Measurements from ENCODE around the gene LRRC75A. TPM values are rescaled to one million over a fixed set of nuclear protein-coding genes. Genes with fewer than 3 reads are reported as not detected.

Gene LRRC75A
- total RNA-seq, 1 donor from 2014 or later, result 1.7 TPM

DNA sequence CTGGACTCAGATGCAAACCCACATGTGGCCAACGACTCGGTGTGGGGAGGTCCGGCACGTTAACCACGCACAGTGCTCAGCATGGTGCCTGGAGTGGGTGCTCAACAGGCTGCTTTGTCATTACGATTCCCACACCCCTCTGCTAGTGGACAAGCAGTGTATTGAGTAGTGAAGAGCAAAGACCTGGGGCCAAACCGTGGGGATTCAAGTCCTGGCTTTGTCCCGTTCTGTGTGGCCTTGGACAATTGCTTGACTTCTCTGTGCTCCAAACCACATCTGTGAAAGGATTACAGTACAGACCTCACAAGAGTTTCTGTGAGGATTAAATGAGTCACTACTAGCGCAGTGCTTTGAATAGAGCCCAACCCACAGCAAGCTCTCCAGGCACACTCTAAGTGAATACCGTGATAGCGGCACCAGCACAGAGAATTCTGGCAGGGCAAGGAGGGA, 42.8 kb downstream of the LRRC75A start:
- H3K9me3 ChIP-seq, result no peaks in the 10 kb centered on the region
- TF ChIP-seq, protein P1, sequence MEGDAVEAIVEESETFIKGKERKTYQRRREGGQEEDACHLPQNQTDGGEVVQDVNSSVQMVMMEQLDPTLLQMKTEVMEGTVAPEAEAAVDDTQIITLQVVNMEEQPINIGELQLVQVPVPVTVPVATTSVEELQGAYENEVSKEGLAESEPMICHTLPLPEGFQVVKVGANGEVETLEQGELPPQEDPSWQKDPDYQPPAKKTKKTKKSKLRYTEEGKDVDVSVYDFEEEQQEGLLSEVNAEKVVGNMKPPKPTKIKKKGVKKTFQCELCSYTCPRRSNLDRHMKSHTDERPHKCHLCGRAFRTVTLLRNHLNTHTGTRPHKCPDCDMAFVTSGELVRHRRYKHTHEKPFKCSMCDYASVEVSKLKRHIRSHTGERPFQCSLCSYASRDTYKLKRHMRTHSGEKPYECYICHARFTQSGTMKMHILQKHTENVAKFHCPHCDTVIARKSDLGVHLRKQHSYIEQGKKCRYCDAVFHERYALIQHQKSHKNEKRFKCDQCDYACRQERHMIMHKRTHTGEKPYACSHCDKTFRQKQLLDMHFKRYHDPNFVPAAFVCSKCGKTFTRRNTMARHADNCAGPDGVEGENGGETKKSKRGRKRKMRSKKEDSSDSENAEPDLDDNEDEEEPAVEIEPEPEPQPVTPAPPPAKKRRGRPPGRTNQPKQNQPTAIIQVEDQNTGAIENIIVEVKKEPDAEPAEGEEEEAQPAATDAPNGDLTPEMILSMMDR (IDR thresholded peaks at IDR 0.05), result no peak
- TF ChIP-seq POLR2A (IDR thresholded peaks at IDR 0.05) (no peak), POLR2AphosphoS5 (IDR thresholded peaks at IDR 0.05; ENCODE audit: insufficient read depth in 1 of 2, low read depth in 1 of 2) (no peak)
- H3K4me3 ChIP-seq, result no peak overlapping the region
- DNase-seq (ENCODE audit: extremely low spot score in 2 of 2), result no peak
- no peak overlapping the region for H3K27ac ChIP-seq
- H3K36me3 ChIP-seq, result peaks cover 0 to 21% of the 10 kb centered on the region in 2 donors
- intact Hi-C loops (cut with DNase I), result no loop called here
- peaks cover 14% of the 10 kb centered on the region for H3K4me1 ChIP-seq
- H3K27me3 ChIP-seq, result no peaks in the 10 kb centered on the region

DNA sequence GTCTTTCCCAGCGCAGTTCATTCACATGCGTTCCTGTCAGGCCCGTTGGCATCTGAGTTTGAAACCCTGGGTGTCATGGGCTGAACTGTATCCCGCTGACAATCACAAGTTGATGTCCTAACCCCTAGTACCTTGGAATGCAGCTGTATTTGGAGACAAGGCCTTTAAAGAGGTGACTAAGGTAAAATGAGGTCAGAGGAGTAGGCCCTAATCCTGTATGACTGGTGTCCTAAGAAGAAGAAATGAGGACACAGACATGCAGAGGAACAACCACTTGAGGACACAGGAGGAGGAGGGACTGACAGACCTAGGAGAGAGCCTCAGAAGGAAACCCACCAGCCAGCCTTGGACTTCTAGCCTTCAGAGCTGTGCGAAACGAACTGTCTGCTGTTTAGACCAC, 43.5 kb downstream of the LRRC75A start:
- intact Hi-C loops (cut with DNase I), result no loop called here
- no peak for TF ChIP-seq POLR2AphosphoS5 (IDR thresholded peaks at IDR 0.05; ENCODE audit: insufficient read depth in 1 of 2, low read depth in 1 of 2)
- TF ChIP-seq, protein P1 (IDR thresholded peaks at IDR 0.05), result no peak
- no peak for TF ChIP-seq POLR2A (IDR thresholded peaks at IDR 0.05)
- Histone ChIP-seq H3K27ac (no peak overlapping the region), H3K4me1 (peaks cover 19% of the 10 kb centered on the region), H3K9me3 (no peaks in the 10 kb centered on the region), H3K4me3 (no peak overlapping the region), H3K27me3 (no peaks in the 10 kb centered on the region), H3K36me3 (peaks cover 0 to 28% of the 10 kb centered on the region in 2 donors)
- no peak for DNase-seq (ENCODE audit: extremely low spot score in 2 of 2)

DNA sequence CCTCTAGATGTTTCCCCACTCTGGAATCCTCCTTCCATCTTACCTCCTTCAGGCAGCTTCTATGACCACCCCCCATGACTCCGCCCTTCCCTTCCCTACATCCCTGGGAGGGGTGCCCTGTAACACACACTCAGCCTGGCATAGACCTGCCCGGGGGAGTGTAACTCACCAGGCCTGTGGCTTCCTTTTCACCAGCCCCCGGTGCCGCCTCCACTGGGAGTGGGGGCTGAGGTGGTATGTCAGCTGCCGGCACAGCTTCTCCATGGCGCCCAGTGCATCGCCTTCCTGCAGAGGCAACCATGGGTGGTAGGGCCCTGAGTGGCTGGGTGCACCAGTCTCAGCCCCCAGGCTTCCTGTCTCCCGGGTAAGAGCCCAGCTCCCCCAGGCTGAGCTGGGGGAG, 44.3 kb downstream of the LRRC75A start:
- H3K36me3 ChIP-seq, result peaks cover 0 to 36% of the 10 kb centered on the region in 2 donors
- intact Hi-C loops (cut with DNase I), result no loop called here
- no peak overlapping the region for H3K4me3 ChIP-seq
- no peaks in the 10 kb centered on the region for H3K9me3 ChIP-seq
- TF ChIP-seq POLR2AphosphoS5 (IDR thresholded peaks at IDR 0.05; ENCODE audit: insufficient read depth in 1 of 2, low read depth in 1 of 2) (no peak), POLR2A (IDR thresholded peaks at IDR 0.05) (no peak)
- TF ChIP-seq, protein P1 (IDR thresholded peaks at IDR 0.05), result no peak
- no peak overlapping the region for H3K27ac ChIP-seq
- DNase-seq (ENCODE audit: extremely low spot score in 2 of 2), result no peak
- peaks cover 20% of the 10 kb centered on the region for H3K4me1 ChIP-seq
- H3K27me3 ChIP-seq, result no peaks in the 10 kb centered on the region

DNA sequence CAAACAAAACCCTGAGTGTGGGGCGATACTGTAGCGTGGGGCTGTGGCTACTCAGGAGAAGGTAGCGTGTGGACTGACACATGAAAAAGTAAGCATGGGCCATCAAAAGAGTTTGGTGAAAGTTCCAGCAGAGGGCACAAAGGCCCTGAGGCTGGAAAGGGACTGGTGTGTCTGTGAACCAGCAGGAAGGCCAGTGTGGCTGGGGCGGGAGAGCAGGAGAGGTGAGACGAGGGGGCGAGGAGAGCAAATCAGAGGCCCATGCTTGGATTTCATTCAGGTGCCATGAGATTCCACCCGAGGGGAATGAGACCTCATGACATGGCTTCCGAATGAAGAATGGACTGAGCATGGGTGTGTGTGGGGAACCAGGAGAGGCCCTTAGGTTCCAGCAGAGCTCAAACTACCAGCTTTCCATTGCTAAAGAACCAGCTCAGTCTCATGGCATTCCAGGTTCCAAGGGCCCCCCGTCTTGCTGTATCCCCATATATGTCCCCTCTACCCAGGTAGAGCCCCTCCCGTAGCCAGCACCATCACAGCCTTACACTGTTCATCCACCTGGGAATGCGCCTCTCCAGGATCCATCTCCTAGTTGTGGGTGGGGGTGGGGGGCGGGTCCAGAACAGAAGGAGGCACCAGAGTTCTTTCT, 45.5 kb downstream of the LRRC75A start:
- peaks cover 0 to 47% of the 10 kb centered on the region in 2 donors for H3K36me3 ChIP-seq
- intact Hi-C loops (cut with DNase I), result no loop called here

More for the DNA sequence above, 45.5 kb downstream of the LRRC75A start:
- Histone ChIP-seq H3K4me1 (peaks cover 32% of the 10 kb centered on the region), H3K9me3 (no peaks in the 10 kb centered on the region), H3K4me3 (no peak overlapping the region), H3K27ac (no peak overlapping the region), H3K27me3 (no peaks in the 10 kb centered on the region)
- no peak for DNase-seq (ENCODE audit: extremely low spot score in 2 of 2)
- TF ChIP-seq POLR2A (IDR thresholded peaks at IDR 0.05), result no peak
- TF ChIP-seq, protein P1 (IDR thresholded peaks at IDR 0.05), result no peak
- TF ChIP-seq POLR2AphosphoS5 (IDR thresholded peaks at IDR 0.05; ENCODE audit: insufficient read depth in 1 of 2, low read depth in 1 of 2), result no peak

Data from vagina (tissue), 2 donors.